NCI-H446 treated with DMSO at 0.1 percent for 48 hours (cell line): ENCODE measurements around the gene GPRC5A.

Source experiments
- DNase-seq: peaks from one replicate; lab custom pipeline; 2025; lab: John Stamatoyannopoulos, UW

Gene GPRC5A

DNA sequence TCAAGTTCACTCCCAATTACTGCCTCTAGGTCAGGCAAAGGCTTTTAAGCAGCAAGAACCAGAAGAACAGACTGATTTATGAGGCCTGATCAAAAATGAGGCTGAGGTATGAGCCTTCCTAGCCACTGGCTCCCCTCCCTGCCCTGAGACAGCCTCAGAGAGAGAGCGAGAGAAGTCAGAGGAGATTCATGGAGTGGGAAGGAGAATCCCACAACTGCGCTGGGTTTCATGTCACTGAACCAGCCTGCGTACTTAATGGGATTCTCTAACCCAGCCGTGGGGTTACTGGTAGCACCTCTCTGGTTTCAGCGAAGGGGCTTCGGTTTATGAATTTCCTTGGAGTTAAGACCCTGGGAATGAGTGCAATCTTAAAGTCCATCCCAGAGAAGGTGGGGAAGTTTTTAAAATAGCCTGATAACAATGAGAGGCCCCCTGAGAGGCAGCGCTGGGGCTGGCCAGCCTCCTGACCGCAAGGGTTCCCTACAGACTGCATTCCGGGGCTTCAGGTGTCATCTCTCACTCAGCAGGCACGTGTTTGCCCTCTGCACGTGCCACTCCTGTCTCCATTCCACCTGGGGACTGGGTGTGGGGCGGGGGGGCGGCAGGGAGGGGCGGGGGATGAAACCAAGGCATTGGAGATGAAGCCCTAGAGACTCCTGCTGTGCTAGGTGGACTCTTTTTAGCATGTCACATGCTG lies 6.1 kb upstream of the GPRC5A start:
- DNase-seq: no peak

DNA sequence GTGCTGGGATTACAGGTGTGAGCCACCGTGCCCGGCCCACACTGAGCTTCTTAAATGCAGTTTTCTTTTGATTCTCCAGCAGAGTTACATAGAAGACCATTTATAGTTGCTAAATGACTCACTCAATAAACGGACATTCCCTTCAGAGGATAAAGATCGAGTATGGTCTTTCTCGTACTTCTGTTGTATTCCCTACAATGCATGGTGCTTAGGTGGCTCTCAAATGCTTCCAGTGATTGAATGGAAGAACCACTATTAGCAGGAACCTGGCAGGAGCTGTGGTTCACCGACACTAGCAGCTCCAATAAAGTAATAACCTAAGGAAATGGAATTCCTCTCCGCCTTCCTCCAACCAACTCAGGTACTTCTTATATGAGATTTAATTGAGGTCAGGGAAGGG lies 3.9 kb upstream of the GPRC5A start:
- DNase-seq: no peak

DNA sequence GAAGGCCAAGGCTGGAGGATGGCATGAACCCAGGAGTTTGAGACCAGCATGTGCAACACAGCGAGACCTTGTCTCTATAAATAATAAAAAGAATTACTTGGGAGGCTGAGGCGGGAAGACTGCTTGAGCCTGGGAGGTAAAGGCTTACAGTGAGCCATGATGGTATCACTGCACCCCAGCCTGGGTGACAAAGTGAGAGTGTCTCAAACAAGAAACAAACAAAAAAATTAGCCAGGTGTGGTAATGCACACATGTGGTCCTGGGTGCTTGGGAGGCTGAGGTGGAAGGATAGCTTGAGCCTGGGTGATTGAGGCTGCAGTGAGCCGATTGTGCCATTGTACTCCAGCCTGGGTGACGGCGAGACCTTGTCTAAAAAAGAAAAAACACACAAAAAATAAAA lies 1.7 kb upstream of the GPRC5A start:
- DNase-seq: no peak

DNA sequence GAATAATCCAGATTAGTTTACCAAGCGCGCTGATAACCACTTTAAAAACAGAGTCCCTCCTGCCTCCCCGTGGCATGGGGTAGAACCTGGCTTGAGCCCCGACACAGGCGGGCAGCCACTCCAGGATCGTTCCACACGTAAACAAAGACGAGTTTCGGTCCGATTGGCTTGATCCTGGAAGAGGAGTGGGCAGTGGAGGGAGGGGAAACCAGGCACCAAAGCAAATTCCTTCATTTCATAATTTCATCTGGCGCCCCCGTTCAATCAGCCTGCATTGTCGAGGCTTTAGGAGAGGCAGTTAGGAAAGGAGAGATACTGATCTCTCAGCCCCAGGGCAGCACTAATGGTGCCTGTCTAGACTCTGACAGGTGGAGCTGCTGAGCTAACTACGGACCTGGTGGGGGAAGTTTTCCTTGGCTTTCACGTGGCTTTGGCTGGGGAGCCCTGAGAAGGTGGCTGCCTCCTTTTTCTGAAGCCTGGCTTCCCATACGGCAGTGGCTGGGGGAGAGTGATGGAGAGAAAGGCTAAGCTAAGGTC lies 751 bp upstream of the GPRC5A start:
- DNase-seq: no peak

DNA sequence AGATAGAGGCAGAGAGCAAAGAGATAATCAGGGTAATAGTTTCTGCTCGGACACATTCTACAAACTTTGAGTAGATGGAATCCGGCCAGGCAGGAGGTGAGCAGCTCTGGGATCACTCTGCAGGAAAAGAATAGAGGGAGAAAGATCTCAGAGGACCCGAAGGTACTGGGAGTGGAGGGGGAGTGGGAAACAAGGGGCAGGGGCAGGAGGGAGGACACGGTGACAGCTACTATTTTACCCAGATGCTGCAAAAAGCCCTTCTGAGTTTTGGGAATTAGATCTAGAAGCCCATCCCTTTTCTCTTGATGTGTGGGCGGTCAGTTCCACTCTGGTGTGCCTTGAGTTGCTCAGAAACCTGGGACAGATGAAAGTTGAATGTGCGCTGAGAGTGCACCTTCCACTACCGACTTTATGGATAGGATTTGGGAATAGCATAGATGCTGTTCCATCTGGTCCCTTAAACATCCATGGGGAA lies 556 bp downstream of the GPRC5A start:
- no peak for DNase-seq

DNA sequence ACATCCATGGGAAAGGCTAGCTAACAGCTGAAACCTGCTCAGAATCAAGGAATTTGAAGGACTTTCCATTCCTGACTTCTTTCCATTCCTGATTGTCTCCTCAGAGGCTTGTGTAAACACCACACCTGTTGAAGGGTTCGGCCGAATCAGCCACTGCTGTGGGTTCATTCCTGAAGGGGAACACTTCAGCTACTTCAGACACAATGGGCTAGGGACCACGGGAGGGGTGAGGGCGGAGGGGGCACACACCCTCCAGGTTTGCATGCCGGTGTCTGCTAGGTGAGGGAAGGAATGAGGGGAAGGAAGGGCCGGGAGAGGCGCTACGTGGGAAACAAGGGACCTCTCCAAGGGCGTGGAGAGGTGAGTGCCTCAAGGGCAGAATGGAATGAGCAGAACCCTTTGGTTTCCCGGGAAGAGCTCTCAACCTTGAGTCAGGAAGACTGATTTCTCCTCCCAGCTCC lies 1.3 kb downstream of the GPRC5A start:
- no peak for DNase-seq

DNA sequence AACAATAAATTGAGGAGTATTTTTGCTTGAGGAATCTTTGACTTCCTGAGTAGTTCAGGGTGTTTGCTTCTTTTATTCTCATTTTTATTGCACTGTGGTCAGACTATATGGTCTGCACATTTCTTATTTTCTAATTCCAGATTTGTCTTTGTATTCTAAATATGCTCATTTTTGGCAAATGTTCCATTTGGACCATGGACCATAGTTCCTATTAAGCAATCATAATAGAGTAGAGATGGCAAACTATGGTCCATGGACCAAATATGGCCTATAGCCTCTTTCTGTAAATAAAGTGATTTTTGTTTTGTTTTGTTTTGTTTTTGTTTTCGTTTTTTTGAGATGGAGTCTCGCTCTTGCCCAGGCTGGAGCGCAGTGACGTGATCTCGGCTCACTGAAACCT lies 2.1 kb downstream of the GPRC5A start:
- no peak for DNase-seq

DNA sequence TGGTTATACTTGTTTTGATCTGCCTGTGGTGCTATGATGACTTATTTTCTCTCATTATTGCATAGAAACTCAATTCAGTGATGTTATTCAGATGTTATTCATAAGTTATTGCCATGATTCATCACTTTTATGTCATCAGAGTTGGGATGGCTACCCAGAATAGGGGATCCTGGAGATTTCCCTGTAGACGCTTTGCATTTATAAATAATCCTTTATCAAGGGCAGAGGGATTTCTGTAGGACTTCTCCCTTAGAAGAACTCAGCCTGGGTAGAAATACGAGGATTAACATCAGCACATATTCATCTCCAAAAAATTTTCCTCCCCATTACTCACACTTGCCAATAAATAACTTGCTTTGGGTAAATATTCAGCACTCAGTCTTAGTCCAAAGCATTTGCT lies 4.9 kb downstream of the GPRC5A start:
- DNase-seq: no peak

DNA sequence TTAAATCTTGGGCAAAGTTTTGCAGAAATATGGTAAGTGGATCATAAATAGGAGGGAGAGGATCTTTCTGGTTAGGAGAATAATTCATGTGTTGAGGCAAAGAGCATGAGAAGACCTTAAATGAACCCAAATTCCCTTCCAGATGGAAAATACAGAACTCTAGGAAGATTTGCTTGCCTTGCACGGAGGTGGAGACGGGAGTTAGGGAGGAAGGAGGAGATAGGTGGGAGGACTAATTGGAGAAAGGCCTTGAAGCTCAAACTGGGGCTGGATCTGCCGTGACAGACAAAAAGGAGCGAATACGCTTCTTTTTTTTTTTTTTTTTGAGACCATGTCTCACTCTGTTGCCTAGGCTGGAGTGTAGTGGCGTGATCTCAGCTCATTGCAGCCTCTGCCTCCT lies 5.9 kb downstream of the GPRC5A start:
- DNase-seq: no peak

DNA sequence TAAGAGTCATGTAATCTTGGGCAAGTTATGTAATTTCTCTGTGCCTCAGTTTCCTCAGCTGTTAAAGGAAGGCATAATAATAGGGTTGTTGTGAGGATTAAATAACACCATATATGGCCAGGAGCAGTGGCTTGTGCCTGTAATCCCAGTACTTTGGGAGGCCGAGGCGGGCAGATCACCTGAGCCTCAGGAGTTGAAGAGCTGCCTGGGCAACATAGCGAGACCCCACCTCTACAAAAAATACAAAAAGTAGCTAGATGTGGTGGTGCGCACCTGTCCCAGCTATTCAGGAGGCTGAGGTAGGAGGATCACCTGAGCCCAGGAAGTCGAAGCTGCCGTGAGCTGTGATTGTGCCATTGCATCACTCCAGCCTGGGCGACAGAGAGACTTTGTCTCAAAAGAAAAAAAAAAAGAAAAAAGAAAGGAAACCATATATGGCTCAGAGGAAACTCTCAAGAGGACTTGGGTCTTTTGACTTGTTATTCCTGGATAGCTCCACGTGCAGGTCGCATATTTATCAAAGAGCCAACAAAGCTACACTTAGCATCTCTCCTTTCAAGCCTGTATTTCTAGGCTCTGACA lies 6.9 kb downstream of the GPRC5A start:
- no peak for DNase-seq

DNA sequence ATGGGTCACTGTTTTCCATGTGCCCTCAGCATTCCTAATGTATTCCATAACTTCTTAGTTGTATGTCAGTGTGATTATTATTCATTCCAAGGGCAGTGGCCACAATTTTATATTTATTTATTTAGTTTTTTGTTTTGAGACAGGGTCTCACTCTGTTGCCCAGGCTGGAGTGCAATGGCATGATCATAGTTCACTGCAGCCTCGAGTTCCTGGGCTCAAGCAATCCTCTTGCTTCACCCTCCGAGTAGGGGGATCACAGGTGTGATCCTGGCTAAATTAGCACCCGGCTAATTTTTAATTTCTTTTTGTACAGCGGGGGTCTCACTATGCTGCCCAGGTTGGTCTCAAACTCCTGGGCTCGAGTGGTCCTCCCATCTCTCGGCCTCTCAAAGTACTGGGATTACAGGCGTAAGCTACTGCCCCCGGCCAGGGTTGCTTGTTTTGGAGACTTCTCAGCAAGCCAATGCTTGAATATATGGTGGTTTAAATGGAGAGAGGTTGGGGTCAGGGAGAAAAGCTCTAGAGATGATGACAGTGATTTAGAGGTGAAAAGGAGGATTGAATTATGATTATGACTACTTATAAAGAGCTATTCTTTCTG lies 7.6 kb downstream of the GPRC5A start:
- DNase-seq: no peak

DNA sequence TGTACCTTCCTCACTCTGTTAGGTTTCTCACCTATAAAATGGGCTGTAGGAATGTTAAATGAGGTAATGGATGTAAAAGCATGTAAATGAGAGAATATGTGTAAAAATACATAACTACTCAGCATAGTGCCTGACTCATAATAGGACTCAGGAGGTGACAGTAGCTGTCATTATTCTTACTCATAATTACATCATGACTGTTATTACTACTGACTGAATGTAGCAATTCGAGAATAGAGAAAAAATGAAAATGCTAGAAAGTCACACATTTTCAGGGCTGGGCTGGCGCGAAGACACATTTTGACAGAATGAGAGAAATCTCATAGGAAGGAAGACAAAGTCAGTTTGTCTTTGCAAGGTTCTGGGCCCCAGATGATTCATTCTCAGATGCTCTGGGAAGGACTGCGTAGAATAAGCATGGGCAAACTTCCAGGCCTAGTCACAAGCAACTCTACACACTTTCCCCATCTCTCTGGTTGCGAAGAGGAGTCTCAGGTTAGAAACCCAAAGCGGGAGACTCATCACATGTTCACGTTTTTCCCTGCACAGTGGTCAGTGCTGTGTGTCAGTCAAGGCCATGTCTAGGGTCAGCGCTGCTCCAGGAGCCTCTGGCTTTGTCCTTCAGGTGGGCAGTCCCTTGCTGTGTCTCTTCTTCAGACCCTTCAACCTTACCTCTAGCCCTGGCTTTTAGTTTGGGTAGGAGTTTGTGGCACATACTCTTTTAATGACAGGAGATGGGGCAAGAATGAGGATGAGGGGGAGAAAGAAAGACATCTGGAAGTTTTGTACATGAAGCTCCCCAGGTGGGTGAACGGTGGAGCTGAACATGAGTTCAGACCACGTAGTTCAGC lies 8.4 kb downstream of the GPRC5A start:
- DNase-seq: no peak

DNA sequence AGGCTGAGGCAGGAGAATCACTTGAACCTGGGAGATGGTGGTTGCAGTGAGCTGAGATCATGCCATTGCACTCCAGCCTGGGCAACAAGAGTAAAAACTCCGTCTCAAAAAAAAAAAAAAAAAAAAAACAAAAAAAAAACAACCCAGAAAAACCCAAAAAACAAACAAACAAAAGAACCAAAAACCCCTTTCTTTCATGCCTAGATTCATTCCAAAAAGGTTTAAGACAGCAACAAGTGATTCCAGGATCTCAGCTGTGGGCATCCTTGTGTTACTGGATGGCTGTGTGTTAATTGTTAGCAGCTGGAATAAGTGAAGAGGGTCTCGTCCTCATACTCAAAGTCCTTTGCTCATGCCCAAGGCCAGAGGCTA lies 9.4 kb downstream of the GPRC5A start:
- no peak for DNase-seq

DNA sequence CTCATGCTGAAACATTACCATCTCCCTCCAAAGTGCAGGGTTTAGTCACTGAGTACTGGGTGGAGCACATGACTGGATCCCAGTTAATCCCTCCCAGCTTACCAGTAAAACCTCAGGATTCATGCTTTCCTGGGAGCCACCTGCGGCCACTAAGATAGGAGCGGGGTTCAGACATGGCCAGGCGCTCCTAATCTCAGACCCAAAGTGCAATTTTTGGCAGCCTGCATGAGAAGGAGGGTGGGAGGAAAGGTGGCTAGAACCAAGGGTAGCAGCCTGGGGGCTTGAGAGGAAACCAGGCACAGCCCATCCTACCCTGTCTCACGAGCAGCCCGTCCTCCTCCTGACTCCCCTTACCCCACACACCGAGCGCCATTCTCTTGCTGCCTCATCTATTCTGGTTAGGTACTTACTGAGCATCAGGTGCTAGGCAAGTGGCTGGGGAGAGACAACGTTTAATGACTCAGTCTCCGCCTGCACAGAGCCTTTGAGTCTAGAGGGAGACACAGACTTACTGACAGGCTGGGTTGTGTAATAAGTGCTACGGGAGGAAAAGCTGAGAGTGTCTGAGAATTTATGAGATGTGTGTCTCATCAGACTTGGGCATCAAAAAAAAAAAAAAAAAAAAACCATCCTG lies 9.9 kb downstream of the GPRC5A start:
- DNase-seq: no peak

DNA sequence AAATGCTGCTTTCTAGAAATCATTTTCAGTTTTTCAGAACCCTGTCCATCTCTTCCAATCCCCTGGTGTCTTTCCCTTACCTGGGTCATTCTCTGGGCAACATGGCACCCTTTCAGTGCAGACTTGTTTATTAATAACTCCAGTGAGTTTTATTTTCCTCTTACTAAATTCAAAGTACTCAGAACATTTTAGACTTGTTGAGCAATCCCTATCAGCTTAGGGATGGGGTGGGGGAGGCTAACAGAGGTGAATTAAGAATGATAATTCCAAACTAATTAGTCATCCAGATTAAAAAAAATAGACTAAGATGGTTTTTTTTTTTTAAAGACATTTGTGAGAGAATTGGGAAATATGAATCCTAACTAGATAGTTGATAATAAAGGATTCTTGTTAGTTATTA lies 10.7 kb downstream of the GPRC5A start:
- DNase-seq: no peak

DNA sequence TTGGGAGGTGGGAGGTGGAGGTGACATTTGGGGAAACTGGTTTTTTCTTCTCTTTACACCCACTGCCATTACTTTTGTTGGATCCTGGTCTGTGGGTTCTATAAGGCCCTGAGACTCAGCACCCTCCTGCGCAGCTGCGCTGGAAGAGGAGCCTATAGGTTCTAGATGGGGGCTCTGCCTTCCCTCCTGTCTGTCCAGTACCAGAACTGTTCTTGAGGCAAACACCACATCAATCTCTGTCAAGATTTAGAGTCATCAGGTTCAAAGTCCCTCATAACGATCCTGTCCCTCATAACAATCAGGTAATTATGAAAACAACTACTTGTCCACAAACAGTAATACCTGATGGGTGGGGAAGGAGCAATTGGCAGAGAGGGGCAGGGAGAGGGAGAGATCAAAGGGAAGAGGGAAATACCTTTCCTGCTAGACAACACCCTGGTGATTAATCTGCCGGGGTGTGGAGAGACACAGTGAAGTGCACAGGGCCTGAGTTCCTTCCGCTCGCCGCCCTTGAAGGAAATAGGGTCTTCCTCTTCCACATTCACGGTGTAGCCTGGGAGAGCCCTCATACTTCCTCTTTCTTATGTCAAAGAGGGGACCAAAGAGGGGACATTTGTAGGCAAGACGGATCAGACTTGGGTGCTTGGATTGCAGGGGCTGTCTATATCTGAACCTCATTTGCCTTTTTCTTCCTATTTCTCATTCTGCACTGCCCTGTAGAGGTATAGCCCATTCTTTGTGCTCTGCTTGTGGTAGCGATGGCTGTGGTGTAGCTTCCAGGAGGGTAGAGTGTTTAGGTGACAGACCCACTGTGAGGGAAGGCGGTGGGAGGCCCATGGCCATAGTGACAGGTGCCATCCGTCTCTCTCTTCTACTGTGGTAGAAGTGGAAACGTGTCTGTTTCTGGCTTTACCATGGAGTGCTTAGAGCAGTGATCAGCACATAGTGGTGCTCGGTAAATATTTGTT lies 12.6 kb downstream of the GPRC5A start:
- no peak for DNase-seq

DNA sequence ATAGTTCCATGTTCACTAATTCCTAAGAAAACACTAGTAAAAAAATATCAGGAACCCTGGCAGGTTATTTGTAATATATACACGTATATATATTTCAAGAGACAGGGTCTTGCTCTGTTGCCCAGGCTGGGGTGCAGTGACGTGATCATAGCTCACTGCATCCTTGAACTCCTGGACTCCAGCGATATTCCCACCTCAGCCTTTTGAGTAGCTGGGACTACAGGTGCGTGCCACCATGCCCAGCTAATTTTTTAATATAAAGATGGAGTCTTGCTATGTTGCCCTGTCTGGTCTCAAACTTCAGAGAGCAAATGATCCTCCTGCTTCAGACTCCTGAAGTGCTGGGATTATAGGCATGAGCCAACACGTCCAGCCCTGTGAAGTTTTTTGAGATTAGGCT lies 16.2 kb downstream of the GPRC5A start:
- DNase-seq: no peak

DNA sequence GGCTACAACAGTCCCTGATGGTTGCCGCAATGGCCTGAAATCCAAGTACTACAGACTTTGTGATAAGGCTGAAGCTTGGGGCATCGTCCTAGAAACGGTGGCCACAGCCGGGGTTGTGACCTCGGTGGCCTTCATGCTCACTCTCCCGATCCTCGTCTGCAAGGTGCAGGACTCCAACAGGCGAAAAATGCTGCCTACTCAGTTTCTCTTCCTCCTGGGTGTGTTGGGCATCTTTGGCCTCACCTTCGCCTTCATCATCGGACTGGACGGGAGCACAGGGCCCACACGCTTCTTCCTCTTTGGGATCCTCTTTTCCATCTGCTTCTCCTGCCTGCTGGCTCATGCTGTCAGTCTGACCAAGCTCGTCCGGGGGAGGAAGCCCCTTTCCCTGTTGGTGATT lies 16.9 kb downstream of the GPRC5A start:
- no peak for DNase-seq

DNA sequence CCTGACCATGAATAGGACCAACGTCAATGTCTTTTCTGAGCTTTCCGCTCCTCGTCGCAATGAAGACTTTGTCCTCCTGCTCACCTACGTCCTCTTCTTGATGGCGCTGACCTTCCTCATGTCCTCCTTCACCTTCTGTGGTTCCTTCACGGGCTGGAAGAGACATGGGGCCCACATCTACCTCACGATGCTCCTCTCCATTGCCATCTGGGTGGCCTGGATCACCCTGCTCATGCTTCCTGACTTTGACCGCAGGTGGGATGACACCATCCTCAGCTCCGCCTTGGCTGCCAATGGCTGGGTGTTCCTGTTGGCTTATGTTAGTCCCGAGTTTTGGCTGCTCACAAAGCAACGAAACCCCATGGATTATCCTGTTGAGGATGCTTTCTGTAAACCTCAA lies 17.3 kb downstream of the GPRC5A start:
- DNase-seq: no peak

DNA sequence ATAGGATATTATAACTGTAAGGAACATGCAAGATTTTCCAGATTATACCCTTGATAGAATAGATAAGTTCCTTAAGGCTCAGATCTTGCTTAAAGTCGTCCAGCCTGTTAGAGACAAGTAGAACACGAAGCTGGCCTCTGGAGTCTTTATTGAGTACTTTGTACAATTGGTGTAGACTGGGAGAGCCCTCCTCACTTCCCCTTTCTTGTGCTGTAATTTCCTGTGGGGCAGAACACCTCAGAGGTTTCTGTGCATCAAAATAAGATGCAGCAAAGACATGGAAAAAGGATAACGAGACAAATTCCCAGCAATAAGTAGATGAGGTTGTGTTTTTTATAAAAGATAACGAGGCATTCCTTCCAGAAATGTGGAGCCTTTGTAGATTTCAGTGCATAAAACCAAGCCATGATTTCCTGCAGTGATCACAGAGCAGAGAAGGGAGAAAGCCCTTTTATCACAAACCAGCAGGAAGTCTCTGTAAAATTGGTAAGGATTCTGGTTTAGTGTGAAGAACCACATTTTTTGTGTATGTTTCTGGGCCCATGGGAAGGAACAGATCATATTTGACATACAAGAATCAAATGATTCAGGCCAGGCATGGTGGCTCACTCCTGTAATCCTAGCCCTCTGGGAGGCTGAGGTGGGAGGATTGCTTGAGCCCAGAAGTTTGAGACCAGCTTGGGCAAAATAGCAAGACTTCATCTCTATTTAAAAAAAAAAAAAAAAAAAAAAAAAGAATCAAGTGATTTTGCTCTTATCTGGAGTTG lies 18.0 kb downstream of the GPRC5A start:
- DNase-seq: no peak
